ENCODE data around the gene CCDC187. TPM values are rescaled to one million over a fixed set of nuclear protein-coding genes. Genes with fewer than 3 reads are reported as not detected.

Gene CCDC187
- total RNA-seq, 1 donor from 2014 or later: not detected

DNA sequence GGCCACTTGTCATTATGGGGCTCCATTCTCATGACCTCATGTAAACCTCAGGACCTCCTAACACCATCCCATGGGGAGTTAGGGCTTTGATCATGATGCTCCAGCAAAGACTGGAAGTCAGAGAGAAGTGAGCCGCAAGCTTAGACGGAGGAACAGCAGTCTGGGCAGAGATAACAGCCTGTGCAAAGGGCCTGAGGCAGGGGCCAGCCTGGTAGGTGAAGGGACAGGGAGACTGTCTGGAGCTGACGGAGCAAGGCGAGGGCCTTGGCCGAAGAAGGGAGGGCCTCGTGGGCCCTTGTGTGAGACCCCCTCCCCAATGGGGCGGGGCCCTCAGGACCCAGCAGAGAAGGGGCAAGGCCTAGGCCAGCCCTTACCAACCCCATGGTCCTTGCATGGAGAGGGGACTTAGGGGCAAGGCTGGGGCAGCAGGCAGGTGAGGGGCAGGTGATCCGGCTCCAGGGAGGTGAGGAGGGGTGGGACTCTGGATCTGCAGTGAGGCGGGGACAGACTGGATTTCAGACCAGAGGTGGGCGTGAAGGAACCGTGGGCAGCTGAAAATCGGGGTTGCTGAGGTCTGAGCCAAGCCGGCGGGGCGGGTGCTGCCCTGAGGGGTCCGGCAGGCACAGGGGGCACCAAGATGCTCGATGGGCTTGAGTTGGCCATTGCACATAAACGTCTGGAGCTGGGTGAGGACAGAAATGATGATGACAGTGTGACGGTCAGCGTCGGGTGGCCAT is 40.8 kb upstream of the CCDC187 start:
- H3K4me1 Mint-ChIP-seq (ENCODE audit: low read depth): peaks cover 13% of the 10 kb centered on the region
- no peak overlapping the region for H3K27ac Mint-ChIP-seq (ENCODE audit: unreplicated experiment)
- no peaks in the 10 kb centered on the region for H3K27me3 Mint-ChIP-seq (ENCODE audit: low read depth)
- H3K36me3 Mint-ChIP-seq (ENCODE audit: low read depth): peaks cover 2% of the 10 kb centered on the region
- no peaks in the 10 kb centered on the region for H3K9me3 Mint-ChIP-seq (ENCODE audit: low read depth)
- TF ChIP-seq, protein P1, sequence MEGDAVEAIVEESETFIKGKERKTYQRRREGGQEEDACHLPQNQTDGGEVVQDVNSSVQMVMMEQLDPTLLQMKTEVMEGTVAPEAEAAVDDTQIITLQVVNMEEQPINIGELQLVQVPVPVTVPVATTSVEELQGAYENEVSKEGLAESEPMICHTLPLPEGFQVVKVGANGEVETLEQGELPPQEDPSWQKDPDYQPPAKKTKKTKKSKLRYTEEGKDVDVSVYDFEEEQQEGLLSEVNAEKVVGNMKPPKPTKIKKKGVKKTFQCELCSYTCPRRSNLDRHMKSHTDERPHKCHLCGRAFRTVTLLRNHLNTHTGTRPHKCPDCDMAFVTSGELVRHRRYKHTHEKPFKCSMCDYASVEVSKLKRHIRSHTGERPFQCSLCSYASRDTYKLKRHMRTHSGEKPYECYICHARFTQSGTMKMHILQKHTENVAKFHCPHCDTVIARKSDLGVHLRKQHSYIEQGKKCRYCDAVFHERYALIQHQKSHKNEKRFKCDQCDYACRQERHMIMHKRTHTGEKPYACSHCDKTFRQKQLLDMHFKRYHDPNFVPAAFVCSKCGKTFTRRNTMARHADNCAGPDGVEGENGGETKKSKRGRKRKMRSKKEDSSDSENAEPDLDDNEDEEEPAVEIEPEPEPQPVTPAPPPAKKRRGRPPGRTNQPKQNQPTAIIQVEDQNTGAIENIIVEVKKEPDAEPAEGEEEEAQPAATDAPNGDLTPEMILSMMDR (IDR thresholded peaks at IDR 0.05): no peak
- no peak overlapping the region for H3K4me3 Mint-ChIP-seq (ENCODE audit: unreplicated experiment)
- no peak for DNase-seq (ENCODE audit: low spot score)

DNA sequence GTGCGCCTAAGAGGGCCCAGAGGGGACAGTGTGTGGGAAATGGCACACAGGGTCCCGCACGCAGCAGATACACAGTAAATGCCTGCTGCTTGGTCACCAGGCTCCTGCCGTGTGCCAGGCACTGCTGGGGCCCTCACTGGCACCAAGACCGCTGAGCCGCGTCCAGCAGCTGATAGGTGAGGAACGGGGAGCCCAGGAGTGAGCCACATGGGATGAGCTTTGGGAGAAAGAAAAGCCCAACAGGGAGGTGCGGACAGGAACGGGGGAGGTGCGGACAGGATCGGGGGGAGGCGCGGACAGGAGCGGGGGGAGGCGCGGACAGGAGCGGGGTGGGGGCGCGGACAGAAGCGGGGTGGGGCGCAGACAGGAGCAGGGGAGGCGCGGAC is 40.0 kb upstream of the CCDC187 start:
- H3K36me3 Mint-ChIP-seq (ENCODE audit: low read depth): peaks cover 4% of the 10 kb centered on the region
- no peak for DNase-seq (ENCODE audit: low spot score)
- H3K4me3 Mint-ChIP-seq (ENCODE audit: unreplicated experiment): no peak overlapping the region
- no peak overlapping the region for H3K27ac Mint-ChIP-seq (ENCODE audit: unreplicated experiment)
- TF ChIP-seq, protein P1 (IDR thresholded peaks at IDR 0.05): no peak
- H3K4me1 Mint-ChIP-seq (ENCODE audit: low read depth): peaks cover 13% of the 10 kb centered on the region
- H3K27me3 Mint-ChIP-seq (ENCODE audit: low read depth): no peaks in the 10 kb centered on the region
- no peaks in the 10 kb centered on the region for H3K9me3 Mint-ChIP-seq (ENCODE audit: low read depth)

DNA sequence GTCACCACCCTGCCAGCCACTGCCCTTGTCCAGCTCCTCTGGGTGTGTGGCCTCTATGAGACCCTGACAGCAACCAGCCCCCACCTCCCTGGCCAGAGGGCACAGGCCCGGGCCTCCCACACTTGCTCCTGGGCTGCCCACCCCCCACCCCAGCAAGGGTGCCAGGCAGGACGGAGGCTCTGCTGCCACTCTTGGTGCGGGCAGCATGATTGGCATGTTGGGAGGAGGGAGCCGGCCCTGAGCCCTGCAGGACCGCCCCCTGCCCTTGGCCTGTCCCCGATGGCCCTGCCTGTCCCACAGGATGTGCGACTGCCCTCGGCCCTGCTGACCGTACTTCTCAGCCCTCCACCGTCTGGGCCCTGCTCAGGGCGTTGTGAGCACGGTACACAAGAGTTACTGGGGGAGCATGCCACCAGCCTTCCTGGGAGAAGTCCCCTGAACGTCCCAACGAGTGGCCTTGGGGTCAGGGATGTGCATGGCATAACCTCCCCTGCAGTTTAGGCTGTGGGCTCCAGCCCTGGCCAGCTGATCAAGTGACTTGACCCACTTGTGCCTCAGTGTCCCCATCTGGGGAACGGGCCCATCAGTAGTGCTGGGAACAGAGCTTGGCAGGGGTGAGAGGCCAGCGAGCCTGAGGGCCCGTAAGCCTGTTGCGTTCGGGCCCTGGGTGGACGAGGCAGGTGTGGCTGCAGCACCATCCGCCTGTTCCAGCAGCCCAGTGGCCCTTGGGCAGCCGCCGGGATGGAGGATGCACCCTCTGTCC is 39.4 kb upstream of the CCDC187 start:
- peaks cover 13% of the 10 kb centered on the region for H3K4me1 Mint-ChIP-seq (ENCODE audit: low read depth)
- TF ChIP-seq, protein P1 (IDR thresholded peaks at IDR 0.05): no peak
- H3K27ac Mint-ChIP-seq (ENCODE audit: unreplicated experiment): no peak overlapping the region

DNA sequence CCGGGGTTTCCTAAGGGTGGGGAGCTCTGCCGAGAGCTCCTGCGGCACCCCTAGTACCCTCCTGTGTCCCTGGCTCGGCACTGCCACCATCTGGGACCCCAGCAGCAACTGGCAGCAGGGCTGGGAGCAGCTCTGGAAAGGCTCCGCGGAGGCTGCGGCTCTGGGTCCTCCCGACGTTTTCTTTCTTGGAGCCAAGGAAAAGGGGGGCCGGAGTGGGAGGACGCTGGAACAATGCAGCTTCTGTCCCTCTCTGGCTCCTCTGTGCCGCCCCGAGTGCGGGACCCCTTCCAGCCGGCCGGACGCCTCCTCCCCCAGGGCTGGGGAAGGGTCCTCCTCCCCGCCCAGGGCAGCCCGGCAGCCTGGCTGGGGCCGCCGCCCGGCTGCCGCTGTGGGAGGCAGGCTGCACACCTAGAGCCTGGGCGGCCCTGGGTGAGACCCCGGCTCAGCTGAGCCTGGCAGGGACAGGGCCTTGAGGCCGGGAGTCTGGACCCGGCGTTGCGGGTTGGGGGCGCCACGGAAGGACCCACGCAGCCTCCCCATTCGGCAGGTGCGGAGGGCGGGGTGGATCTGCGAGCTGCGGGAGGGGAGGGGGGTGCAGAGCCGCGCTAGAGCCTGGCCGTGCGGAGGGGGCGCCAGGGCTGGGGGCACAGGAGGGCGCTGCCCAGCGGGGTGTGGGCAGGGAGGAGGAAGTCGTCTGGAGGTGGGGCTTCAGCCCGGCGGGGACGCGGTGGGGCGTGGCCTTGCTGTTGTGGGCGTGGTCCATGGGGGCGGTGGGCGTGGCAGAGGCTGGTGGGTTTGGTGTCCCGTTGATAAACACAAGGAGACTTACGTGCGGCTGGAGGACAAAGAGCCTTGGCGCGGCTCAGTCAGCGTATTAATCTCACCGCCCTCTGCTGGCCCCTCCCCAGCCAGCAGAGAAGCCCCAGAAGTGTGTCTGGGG is 38.6 kb upstream of the CCDC187 start:
- DNase-seq (ENCODE audit: low spot score): no peak
- no peak overlapping the region for H3K27ac Mint-ChIP-seq (ENCODE audit: unreplicated experiment)

More for the DNA sequence above, 39.4 kb upstream of the CCDC187 start:
- DNase-seq (ENCODE audit: low spot score): no peak
- Mint-ChIP-seq H3K36me3 (ENCODE audit: low read depth) (peaks cover 5% of the 10 kb centered on the region), H3K9me3 (ENCODE audit: low read depth) (no peaks in the 10 kb centered on the region), H3K27me3 (ENCODE audit: low read depth) (no peaks in the 10 kb centered on the region), H3K4me3 (ENCODE audit: unreplicated experiment) (no peak overlapping the region)

More for the DNA sequence above, 38.6 kb upstream of the CCDC187 start:
- Mint-ChIP-seq H3K36me3 (ENCODE audit: low read depth) (peaks cover 5% of the 10 kb centered on the region), H3K4me3 (ENCODE audit: unreplicated experiment) (peak overlapping the region; percentile 9), H3K27me3 (ENCODE audit: low read depth) (no peaks in the 10 kb centered on the region), H3K4me1 (ENCODE audit: low read depth) (peaks cover 13% of the 10 kb centered on the region), H3K9me3 (ENCODE audit: low read depth) (no peaks in the 10 kb centered on the region)
- TF ChIP-seq, protein P1 (IDR thresholded peaks at IDR 0.05): no peak
